CD4-positive, alpha-beta T cell treated with Interleukin-6 at 100 ng/mL for 8 hours (primary cell): Measurements from ENCODE around the gene NSD2.
"Not testable (repeated sequence)": the region's sequence is repeated elsewhere in the genome, so short reads cannot be mapped to it uniquely, and the experiment has no call there.

Source experiments
- DNase-seq: peaks from one replicate; pipeline ENCODE4 v3.0.0-alpha.2; 2020; ENCODE audit warnings: mixed read lengths, low spot score

The NSD2 gene

GRCh38 chr4:1985780-1986577 lies 114.8 kb downstream of the NSD2 start:
- DNase-seq = no peak

GRCh38 chr4:1986578-1987210 lies 115.5 kb downstream of the NSD2 start:
- no peak for DNase-seq

- DNase-seq = no peak
Observed at GRCh38 chr4:1987296-1987695, 116.1 kb downstream of the NSD2 start.

GRCh38 chr4:1987721-1988326 lies 116.6 kb downstream of the NSD2 start:
- DNase-seq = no peak

- no peak for DNase-seq
Observed at GRCh38 chr4:1988327-1988724, 117.1 kb downstream of the NSD2 start.

GRCh38 chr4:1989533-1990347 lies 118.5 kb downstream of the NSD2 start:
- no peak for DNase-seq

GRCh38 chr4:1990348-1990645 lies 119.1 kb downstream of the NSD2 start:
- DNase-seq = no peak

- no peak for DNase-seq
Observed at GRCh38 chr4:1990676-1991075, 119.5 kb downstream of the NSD2 start.

GRCh38 chr4:1991087-1991486 lies 119.9 kb downstream of the NSD2 start:
- DNase-seq = no peak

- DNase-seq = no peak
Observed at GRCh38 chr4:1991596-1992434, 120.6 kb downstream of the NSD2 start.

- no peak for DNase-seq
Observed at GRCh38 chr4:1992468-1993168, 121.4 kb downstream of the NSD2 start.

GRCh38 chr4:1993169-1993516 lies 122.0 kb downstream of the NSD2 start:
- DNase-seq = no peak

GRCh38 chr4:1993718-1994516 lies 122.7 kb downstream of the NSD2 start:
- not testable (repeated sequence) for DNase-seq

GRCh38 chr4:1994938-1995337 lies 123.7 kb downstream of the NSD2 start:
- no peak for DNase-seq

GRCh38 chr4:1996866-1997611 lies 125.8 kb downstream of the NSD2 start:
- DNase-seq = no peak

GRCh38 chr4:1997712-1998111 lies 126.5 kb downstream of the NSD2 start:
- DNase-seq = no peak

GRCh38 chr4:1998296-1998695 lies 127.1 kb downstream of the NSD2 start:
- no peak for DNase-seq

GRCh38 chr4:1999308-1999707 lies 128.1 kb downstream of the NSD2 start:
- DNase-seq = not testable (repeated sequence)

- not testable (repeated sequence) for DNase-seq
Observed at GRCh38 chr4:2003361-2003760, 132.2 kb downstream of the NSD2 start.

- no peak for DNase-seq
Observed at GRCh38 chr4:2006367-2006766, 135.2 kb downstream of the NSD2 start.
